Occipital lobe (tissue), 2 donors: ENCODE data around the gene MKRN2. TPM values are rescaled to one million over a fixed set of nuclear protein-coding genes. Genes with fewer than 3 reads are reported as not detected.

Experiments used
- DNase-seq: peaks from one replicate; lab custom pipeline; 2025; lab: John Stamatoyannopoulos, UW
- total RNA-seq: library from RNA; depleted of rRNA; stranded (reverse); fragments of >200 nt; gene quantifications from one replicate; pipeline ENCODE4 v1.2.3, GENCODE V29; 2014

The MKRN2 gene
- total RNA-seq, 1 donor from 2014 or later, result 33.8 TPM

- DNase-seq, result peak; percentile 5
Measured at GRCh38 chr3:12553921-12554391, 2.9 kb upstream of the MKRN2 start.

- DNase-seq, result no peak
Measured at GRCh38 chr3:12556314-12556689, 585 bp upstream of the MKRN2 start.

GRCh38 chr3:12557473-12558100 lies 700 bp downstream of the MKRN2 start:
- no peak for DNase-seq

GRCh38 chr3:12558706-12559105 lies 1.8 kb downstream of the MKRN2 start:
- no peak for DNase-seq

GRCh38 chr3:12559520-12559919 lies 2.6 kb downstream of the MKRN2 start:
- DNase-seq, result no peak

- DNase-seq, result no peak
Measured at GRCh38 chr3:12560505-12561190, 3.8 kb downstream of the MKRN2 start.

- no peak for DNase-seq
Measured at GRCh38 chr3:12561397-12561796, 4.5 kb downstream of the MKRN2 start.

GRCh38 chr3:12562451-12562850 lies 5.6 kb downstream of the MKRN2 start:
- no peak for DNase-seq

GRCh38 chr3:12566976-12567375 lies 10.1 kb downstream of the MKRN2 start:
- no peak for DNase-seq

GRCh38 chr3:12568747-12569146 lies 11.9 kb downstream of the MKRN2 start:
- DNase-seq, result no peak

GRCh38 chr3:12569836-12570235 lies 12.9 kb downstream of the MKRN2 start:
- DNase-seq, result no peak

- no peak for DNase-seq
Measured at GRCh38 chr3:12571986-12572385, 15.1 kb downstream of the MKRN2 start.

GRCh38 chr3:12574131-12574530 lies 17.2 kb downstream of the MKRN2 start:
- DNase-seq, result no peak

GRCh38 chr3:12574661-12575060 lies 17.8 kb downstream of the MKRN2 start:
- no peak for DNase-seq

GRCh38 chr3:12577379-12577778 lies 20.5 kb downstream of the MKRN2 start:
- DNase-seq, result no peak

- no peak for DNase-seq
Measured at GRCh38 chr3:12578742-12579141, 21.9 kb downstream of the MKRN2 start.

- no peak for DNase-seq
Measured at GRCh38 chr3:12579456-12579855, 22.6 kb downstream of the MKRN2 start.

- DNase-seq, result no peak
Measured at GRCh38 chr3:12579905-12580304, 23.0 kb downstream of the MKRN2 start.

- DNase-seq, result no peak
Measured at GRCh38 chr3:12582730-12583129, 25.8 kb downstream of the MKRN2 start.

- DNase-seq, result no peak
Measured at GRCh38 chr3:12583280-12583679, 26.4 kb downstream of the MKRN2 start.

- no peak for DNase-seq
Measured at GRCh38 chr3:12584083-12584482, 27.2 kb downstream of the MKRN2 start.

- DNase-seq, result no peak
Measured at GRCh38 chr3:12585181-12585580, 28.3 kb downstream of the MKRN2 start.

GRCh38 chr3:12585970-12586369 lies 29.1 kb downstream of the MKRN2 start:
- no peak for DNase-seq
